Measurements from ENCODE around the gene CTSD. TPM values are rescaled to one million over a fixed set of nuclear protein-coding genes. Genes with fewer than 3 reads are reported as not detected.

CTSD gene
- total RNA-seq, 2 experiments from 2014 or later, result 31.7 to 44.1 TPM

DNA sequence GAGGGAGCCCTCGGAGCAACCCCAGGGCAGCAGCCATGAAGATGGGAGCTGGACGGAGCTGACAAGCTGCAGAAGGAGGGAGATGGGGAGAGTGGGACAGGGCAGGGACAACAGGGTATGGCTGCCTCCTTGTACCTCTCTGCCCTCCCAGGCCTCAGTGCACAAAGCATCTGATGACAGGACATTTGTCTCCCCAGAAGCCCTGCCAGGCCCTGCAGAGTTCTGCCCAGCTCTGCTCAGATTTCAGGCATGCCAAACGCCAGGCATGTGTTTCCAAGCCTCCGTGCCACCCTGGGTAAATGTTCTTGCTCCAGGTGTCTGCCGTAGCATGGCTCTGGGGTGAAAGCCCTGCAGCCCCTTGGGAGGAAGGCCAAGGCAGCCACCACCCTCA lies 12.2 kb downstream of the CTSD start:
- H3K4me2 ChIP-seq (ENCODE audit: low read length), result no peak overlapping the region
- H3K36me3 ChIP-seq (ENCODE audit: insufficient read depth, low read length), result no peaks in the 10 kb centered on the region
- DNase-seq (ENCODE audit: low spot score), result no peak
- intact Hi-C loops (cut with micrococcal nuclease; ENCODE audit: unreplicated experiment), result no loop called here
- H3K79me2 ChIP-seq (ENCODE audit: insufficient read depth, low read depth, low read length), result no peaks in the 10 kb centered on the region
- no peaks in the 10 kb centered on the region for H4K20me1 ChIP-seq (ENCODE audit: insufficient read depth, low read length)
- CTCF ChIA-PET (ENCODE audit: unreplicated experiment), result no interaction called here
- no peak overlapping the region for H2AFZ ChIP-seq (ENCODE audit: low read length)
- H3K9me2 ChIP-seq (ENCODE audit: insufficient read depth, low read length), result no peaks in the 10 kb centered on the region
- no peaks in the 10 kb centered on the region for H3K9me3 ChIP-seq (ENCODE audit: low read length)
- H3K4me3 ChIP-seq (ENCODE audit: low read depth, low read length, poor library complexity, severe bottlenecking), result no peak overlapping the region
- BruUV-seq (replicated peaks), result no TSS peak
- POLR2A ChIA-PET, result no interaction called here
- H3K27ac ChIP-seq (ENCODE audit: low read depth, low read length, poor library complexity, severe bottlenecking), result no peak overlapping the region
- TF ChIP-seq EZH2phosphoT487 (IDR thresholded peaks at IDR 0.05; ENCODE audit: borderline replicate concordance, low read depth, low read length), result no peak
- TF ChIP-seq, protein P1, sequence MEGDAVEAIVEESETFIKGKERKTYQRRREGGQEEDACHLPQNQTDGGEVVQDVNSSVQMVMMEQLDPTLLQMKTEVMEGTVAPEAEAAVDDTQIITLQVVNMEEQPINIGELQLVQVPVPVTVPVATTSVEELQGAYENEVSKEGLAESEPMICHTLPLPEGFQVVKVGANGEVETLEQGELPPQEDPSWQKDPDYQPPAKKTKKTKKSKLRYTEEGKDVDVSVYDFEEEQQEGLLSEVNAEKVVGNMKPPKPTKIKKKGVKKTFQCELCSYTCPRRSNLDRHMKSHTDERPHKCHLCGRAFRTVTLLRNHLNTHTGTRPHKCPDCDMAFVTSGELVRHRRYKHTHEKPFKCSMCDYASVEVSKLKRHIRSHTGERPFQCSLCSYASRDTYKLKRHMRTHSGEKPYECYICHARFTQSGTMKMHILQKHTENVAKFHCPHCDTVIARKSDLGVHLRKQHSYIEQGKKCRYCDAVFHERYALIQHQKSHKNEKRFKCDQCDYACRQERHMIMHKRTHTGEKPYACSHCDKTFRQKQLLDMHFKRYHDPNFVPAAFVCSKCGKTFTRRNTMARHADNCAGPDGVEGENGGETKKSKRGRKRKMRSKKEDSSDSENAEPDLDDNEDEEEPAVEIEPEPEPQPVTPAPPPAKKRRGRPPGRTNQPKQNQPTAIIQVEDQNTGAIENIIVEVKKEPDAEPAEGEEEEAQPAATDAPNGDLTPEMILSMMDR (conservative IDR thresholded peaks at IDR 0.05; ENCODE audit: low read length), result no peak
- H3K4me1 ChIP-seq (ENCODE audit: insufficient read depth, low read length, poor library complexity, severe bottlenecking), result no peaks in the 10 kb centered on the region

DNA sequence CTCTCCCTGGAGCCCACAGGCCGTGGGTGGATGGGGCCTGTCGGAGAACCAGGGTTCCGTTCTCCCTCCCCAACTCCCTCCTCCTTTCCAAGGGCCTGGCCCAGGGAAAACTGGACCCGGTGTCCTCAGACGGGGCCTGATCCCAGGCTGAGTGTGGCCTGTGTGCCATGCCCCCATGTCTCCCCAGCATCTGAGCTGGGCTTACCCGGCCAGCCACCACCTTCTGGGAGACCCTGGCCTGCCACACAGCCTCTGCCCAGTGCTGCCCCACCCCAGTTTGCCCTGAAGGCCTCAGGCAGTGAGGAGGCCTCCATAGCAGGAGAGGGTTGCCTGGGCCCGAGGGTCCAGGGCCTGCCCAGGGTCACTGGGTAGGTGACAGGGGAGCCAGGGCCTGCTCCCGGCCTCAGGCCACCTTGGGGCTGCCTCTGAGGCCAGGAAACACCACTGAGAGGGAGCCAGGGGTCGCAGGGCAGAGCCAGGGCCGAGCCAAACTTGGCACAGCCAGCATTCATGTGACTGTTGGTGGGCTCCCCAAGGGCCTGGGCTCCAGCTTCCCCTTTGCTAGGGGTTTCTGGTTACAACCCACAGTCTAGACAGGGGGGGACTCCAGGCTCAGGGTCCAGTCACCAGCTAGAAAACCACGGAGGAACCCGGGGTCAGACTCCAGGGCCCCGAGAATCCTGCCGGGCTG lies 12.7 kb downstream of the CTSD start:
- intact Hi-C loops (cut with micrococcal nuclease; ENCODE audit: unreplicated experiment), result no loop called here

DNA sequence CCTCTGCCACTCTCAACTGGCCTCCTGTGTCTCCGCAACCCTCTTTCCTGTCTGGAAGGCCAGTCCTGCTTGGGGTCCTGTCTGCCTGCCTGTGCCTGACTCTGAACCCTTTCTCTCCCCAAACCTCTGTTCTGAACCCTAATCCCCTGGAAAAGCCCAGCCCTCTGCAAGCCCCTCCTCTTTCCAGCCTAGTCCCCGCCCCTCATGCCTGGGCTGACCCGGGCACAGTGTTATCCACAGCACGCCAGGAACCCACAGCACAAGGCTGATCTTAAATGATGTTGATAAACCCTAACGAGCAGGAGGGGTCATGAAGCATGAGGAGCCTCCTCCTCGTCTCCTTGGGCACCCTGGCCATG lies 13.3 kb downstream of the CTSD start, which contains the start of gene IFITM10:
Gene IFITM10 (minus strand): TSS at position 115 of the 359 bp plus-strand sequence. CDS start 153 bp downstream, outside the sequence.
- H3K9me2 ChIP-seq (ENCODE audit: insufficient read depth, low read length), result no peaks in the 10 kb centered on the region
- H3K36me3 ChIP-seq (ENCODE audit: insufficient read depth, low read length), result no peaks in the 10 kb centered on the region
- H3K79me2 ChIP-seq (ENCODE audit: insufficient read depth, low read depth, low read length), result no peaks in the 10 kb centered on the region
- H4K20me1 ChIP-seq (ENCODE audit: insufficient read depth, low read length), result no peaks in the 10 kb centered on the region
- CTCF ChIA-PET (ENCODE audit: unreplicated experiment), result no interaction called here
- no peak within 1 kb of the TSS for H3K27ac ChIP-seq (ENCODE audit: low read depth, low read length, poor library complexity, severe bottlenecking)
- peaks cover 4% of the 10 kb centered on the region; the same call in 1 of the 2 replicates for H3K9me3 ChIP-seq (ENCODE audit: low read length)
- H3K4me1 ChIP-seq (ENCODE audit: insufficient read depth, low read length, poor library complexity, severe bottlenecking), result no peaks in the 10 kb centered on the region
- intact Hi-C loops (cut with micrococcal nuclease; ENCODE audit: unreplicated experiment), result no loop called here
- H3K4me2 ChIP-seq (ENCODE audit: low read length), result no peak within 1 kb of the TSS
- POLR2A ChIA-PET, result no interaction called here
- DNase-seq (ENCODE audit: low spot score), result no peak
- no TSS peak for BruUV-seq (replicated peaks)
- H3K4me3 ChIP-seq (ENCODE audit: low read depth, low read length, poor library complexity, severe bottlenecking), result no peak within 1 kb of the TSS
- H2AFZ ChIP-seq (ENCODE audit: low read length), result no peak within 1 kb of the TSS
- TF ChIP-seq, protein P1 (conservative IDR thresholded peaks at IDR 0.05; ENCODE audit: low read length), result no peak
- TF ChIP-seq EZH2phosphoT487 (IDR thresholded peaks at IDR 0.05; ENCODE audit: borderline replicate concordance, low read depth, low read length), result no peak

More for the DNA sequence above, 12.7 kb downstream of the CTSD start:
- Histone ChIP-seq H4K20me1 (ENCODE audit: insufficient read depth, low read length) (no peaks in the 10 kb centered on the region), H3K36me3 (ENCODE audit: insufficient read depth, low read length) (no peaks in the 10 kb centered on the region), H2AFZ (ENCODE audit: low read length) (no peak overlapping the region), H3K4me3 (ENCODE audit: low read depth, low read length, poor library complexity, severe bottlenecking) (no peak overlapping the region), H3K79me2 (ENCODE audit: insufficient read depth, low read depth, low read length) (no peaks in the 10 kb centered on the region), H3K4me2 (ENCODE audit: low read length) (no peak overlapping the region), H3K9me3 (ENCODE audit: low read length) (peaks cover 4% of the 10 kb centered on the region; the same call in 1 of the 2 replicates), H3K9me2 (ENCODE audit: insufficient read depth, low read length) (no peaks in the 10 kb centered on the region), H3K27ac (ENCODE audit: low read depth, low read length, poor library complexity, severe bottlenecking) (no peak overlapping the region), H3K4me1 (ENCODE audit: insufficient read depth, low read length, poor library complexity, severe bottlenecking) (no peaks in the 10 kb centered on the region)
- no TSS peak for BruUV-seq (replicated peaks)
- ChIA-PET CTCF (ENCODE audit: unreplicated experiment) (no interaction called here), POLR2A (no interaction called here)
- TF ChIP-seq EZH2phosphoT487 (IDR thresholded peaks at IDR 0.05; ENCODE audit: borderline replicate concordance, low read depth, low read length), result no peak
- TF ChIP-seq, protein P1 (conservative IDR thresholded peaks at IDR 0.05; ENCODE audit: low read length), result no peak
- no peak for DNase-seq (ENCODE audit: low spot score)

All from OCI-LY7 (cell line).